ENCODE results near the gene CSRNP3.

The CSRNP3 gene, protein sequence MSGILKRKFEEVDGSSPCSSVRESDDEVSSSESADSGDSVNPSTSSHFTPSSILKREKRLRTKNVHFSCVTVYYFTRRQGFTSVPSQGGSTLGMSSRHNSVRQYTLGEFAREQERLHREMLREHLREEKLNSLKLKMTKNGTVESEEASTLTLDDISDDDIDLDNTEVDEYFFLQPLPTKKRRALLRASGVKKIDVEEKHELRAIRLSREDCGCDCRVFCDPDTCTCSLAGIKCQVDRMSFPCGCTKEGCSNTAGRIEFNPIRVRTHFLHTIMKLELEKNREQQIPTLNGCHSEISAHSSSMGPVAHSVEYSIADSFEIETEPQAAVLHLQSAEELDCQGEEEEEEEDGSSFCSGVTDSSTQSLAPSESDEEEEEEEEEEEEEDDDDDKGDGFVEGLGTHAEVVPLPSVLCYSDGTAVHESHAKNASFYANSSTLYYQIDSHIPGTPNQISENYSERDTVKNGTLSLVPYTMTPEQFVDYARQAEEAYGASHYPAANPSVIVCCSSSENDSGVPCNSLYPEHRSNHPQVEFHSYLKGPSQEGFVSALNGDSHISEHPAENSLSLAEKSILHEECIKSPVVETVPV

DNA sequence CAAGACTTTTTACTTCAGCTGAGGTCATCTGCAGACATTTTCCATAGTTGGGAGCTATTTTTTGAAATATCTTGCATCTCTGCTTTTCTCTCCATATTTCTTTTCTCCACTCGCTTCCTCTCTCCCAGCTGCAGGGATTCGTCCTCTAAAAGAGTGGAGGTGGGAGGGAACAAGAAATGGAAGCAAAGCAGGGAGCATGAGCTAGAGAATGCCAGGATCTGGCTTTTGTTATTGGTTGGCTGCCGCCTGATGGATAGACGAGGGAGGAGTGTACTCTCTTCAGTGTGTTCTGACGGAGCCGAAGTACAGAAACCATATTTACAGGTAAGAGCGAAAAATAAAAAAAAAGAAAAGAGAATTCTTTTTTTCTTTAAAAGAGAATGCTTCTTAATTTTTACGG, at the start of gene CSRNP3:
CSRNP3 (plus strand) TSS at position 282 of the 400 bp plus-strand sequence. CDS start 125,368 bp downstream, outside the sequence.
- Histone ChIP-seq H3K36me3 (ENCODE audit: control insufficient read depth in 2 of 2, insufficient read depth in 1 of 2, low read length in 2 of 2) (no peaks in the 10 kb centered on the region), H3K9me3 (ENCODE audit: control insufficient read depth, insufficient read depth, low read depth, low read length) (no peaks in the 10 kb centered on the region), H3K27ac (ENCODE audit: extremely low read depth, low read depth, low read length) (peak within 1 kb of the TSS; percentile 17; the same call in 1 of the 2 replicates), H3K4me3 (ENCODE audit: low read depth, low read length) (peak within 1 kb of the TSS; percentile 54), H3K4me1 (ENCODE audit: control insufficient read depth, insufficient read depth, low read length) (peaks cover 5% of the 10 kb centered on the region)
- CTCF ChIA-PET, result interaction anchor here (0.7 kb wide), 2 partner anchors 66 to 264 kb away, joined by 3 read pairs; no protein-coding TSS in a partner anchor
- POLR2A ChIA-PET, result interaction anchor here (1.1 kb wide), 1 partner anchor 103 kb away, joined by 4 read pairs; no protein-coding TSS in a partner anchor
- TF ChIP-seq ZNF169 (tag by site-specific recombination; IDR thresholded peaks at IDR 0.05), result no peak
- no peak for TF ChIP-seq GLI4 (tag by site-specific recombination; IDR thresholded peaks at IDR 0.05)
- no peak for TF ChIP-seq SP7 (tag by site-specific recombination; IDR thresholded peaks at IDR 0.05)
- TF ChIP-seq ZBTB8A (tag by site-specific recombination; IDR thresholded peaks at IDR 0.05), result no peak
- TF ChIP-seq ZNF341 (tag by site-specific recombination; IDR thresholded peaks at IDR 0.05; ENCODE audit: low read depth), result peak; percentile 94
- peak; percentile 91 for TF ChIP-seq ZNF366 (tag by site-specific recombination; conservative IDR thresholded peaks at IDR 0.05)
- TF ChIP-seq ZNF239 (tag by site-specific recombination; IDR thresholded peaks at IDR 0.05), result no peak
- no peak for TF ChIP-seq ZNF544 (tag by site-specific recombination; IDR thresholded peaks at IDR 0.05)
- TF ChIP-seq, protein P1, sequence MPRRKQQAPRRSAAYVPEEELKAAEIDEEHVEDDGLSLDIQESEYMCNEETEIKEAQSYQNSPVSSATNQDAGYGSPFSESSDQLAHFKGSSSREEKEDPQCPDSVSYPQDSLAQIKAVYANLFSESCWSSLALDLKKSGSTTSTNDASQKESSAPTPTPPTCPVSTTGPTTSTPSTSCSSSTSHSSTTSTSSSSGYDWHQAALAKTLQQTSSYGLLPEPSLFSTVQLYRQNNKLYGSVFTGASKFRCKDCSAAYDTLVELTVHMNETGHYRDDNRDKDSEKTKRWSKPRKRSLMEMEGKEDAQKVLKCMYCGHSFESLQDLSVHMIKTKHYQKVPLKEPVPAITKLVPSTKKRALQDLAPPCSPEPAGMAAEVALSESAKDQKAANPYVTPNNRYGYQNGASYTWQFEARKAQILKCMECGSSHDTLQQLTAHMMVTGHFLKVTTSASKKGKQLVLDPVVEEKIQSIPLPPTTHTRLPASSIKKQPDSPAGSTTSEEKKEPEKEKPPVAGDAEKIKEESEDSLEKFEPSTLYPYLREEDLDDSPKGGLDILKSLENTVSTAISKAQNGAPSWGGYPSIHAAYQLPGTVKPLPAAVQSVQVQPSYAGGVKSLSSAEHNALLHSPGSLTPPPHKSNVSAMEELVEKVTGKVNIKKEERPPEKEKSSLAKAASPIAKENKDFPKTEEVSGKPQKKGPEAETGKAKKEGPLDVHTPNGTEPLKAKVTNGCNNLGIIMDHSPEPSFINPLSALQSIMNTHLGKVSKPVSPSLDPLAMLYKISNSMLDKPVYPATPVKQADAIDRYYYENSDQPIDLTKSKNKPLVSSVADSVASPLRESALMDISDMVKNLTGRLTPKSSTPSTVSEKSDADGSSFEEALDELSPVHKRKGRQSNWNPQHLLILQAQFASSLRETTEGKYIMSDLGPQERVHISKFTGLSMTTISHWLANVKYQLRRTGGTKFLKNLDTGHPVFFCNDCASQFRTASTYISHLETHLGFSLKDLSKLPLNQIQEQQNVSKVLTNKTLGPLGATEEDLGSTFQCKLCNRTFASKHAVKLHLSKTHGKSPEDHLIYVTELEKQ (tag by site-specific recombination; IDR thresholded peaks at IDR 0.05; ENCODE audit: borderline replicate concordance), result no peak
- TF ChIP-seq, protein P2, sequence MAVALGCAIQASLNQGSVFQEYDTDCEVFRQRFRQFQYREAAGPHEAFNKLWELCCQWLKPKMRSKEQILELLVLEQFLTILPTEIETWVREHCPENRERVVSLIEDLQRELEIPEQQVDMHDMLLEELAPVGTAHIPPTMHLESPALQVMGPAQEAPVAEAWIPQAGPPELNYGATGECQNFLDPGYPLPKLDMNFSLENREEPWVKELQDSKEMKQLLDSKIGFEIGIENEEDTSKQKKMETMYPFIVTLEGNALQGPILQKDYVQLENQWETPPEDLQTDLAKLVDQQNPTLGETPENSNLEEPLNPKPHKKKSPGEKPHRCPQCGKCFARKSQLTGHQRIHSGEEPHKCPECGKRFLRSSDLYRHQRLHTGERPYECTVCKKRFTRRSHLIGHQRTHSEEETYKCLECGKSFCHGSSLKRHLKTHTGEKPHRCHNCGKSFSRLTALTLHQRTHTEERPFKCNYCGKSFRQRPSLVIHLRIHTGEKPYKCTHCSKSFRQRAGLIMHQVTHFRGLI (tag by site-specific recombination; IDR thresholded peaks at IDR 0.05), result no peak
- no peak for TF ChIP-seq KLF7 (tag by site-specific recombination; IDR thresholded peaks at IDR 0.05; ENCODE audit: borderline replicate concordance)
- peak; percentile 71 for TF ChIP-seq SP2 (tag by site-specific recombination; IDR thresholded peaks at IDR 0.05)
- TF ChIP-seq ZNF157 (tag by site-specific recombination; IDR thresholded peaks at IDR 0.05), result no peak
- TF ChIP-seq, protein P3, sequence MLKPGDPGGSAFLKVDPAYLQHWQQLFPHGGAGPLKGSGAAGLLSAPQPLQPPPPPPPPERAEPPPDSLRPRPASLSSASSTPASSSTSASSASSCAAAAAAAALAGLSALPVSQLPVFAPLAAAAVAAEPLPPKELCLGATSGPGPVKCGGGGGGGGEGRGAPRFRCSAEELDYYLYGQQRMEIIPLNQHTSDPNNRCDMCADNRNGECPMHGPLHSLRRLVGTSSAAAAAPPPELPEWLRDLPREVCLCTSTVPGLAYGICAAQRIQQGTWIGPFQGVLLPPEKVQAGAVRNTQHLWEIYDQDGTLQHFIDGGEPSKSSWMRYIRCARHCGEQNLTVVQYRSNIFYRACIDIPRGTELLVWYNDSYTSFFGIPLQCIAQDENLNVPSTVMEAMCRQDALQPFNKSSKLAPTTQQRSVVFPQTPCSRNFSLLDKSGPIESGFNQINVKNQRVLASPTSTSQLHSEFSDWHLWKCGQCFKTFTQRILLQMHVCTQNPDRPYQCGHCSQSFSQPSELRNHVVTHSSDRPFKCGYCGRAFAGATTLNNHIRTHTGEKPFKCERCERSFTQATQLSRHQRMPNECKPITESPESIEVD (tag by site-specific recombination; IDR thresholded peaks at IDR 0.05), result no peak
- TF ChIP-seq ZNF670 (tag by site-specific recombination; IDR thresholded peaks at IDR 0.05; ENCODE audit: low read depth), result no peak
- peak; percentile 78 for TF ChIP-seq IKZF3 (tag by site-specific recombination; IDR thresholded peaks at IDR 0.05)
- TF ChIP-seq ZNF174 (tag by site-specific recombination; IDR thresholded peaks at IDR 0.05), result no peak
- TF ChIP-seq YY2 (tag by site-specific recombination; IDR thresholded peaks at IDR 0.05), result no peak
- no peak for TF ChIP-seq ZNF548 (tag by site-specific recombination; IDR thresholded peaks at IDR 0.05)
- TF ChIP-seq KLF16 (tag by site-specific recombination; IDR thresholded peaks at IDR 0.05), result no peak
- no peak for TF ChIP-seq ZNF10 (tag by site-specific recombination; IDR thresholded peaks at IDR 0.05)
- no peak for TF ChIP-seq ZNF658 (tag by site-specific recombination; IDR thresholded peaks at IDR 0.05)
- TF ChIP-seq, protein P4, sequence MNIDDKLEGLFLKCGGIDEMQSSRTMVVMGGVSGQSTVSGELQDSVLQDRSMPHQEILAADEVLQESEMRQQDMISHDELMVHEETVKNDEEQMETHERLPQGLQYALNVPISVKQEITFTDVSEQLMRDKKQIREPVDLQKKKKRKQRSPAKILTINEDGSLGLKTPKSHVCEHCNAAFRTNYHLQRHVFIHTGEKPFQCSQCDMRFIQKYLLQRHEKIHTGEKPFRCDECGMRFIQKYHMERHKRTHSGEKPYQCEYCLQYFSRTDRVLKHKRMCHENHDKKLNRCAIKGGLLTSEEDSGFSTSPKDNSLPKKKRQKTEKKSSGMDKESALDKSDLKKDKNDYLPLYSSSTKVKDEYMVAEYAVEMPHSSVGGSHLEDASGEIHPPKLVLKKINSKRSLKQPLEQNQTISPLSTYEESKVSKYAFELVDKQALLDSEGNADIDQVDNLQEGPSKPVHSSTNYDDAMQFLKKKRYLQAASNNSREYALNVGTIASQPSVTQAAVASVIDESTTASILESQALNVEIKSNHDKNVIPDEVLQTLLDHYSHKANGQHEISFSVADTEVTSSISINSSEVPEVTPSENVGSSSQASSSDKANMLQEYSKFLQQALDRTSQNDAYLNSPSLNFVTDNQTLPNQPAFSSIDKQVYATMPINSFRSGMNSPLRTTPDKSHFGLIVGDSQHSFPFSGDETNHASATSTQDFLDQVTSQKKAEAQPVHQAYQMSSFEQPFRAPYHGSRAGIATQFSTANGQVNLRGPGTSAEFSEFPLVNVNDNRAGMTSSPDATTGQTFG (tag by site-specific recombination; IDR thresholded peaks at IDR 0.05; ENCODE audit: borderline replicate concordance), result no peak
- no peak for TF ChIP-seq ZNF626 (tag by site-specific recombination; IDR thresholded peaks at IDR 0.05)
- TF ChIP-seq ZNF585B (tag by site-specific recombination; IDR thresholded peaks at IDR 0.05), result no peak
- TF ChIP-seq OVOL3 (tag by site-specific recombination; IDR thresholded peaks at IDR 0.05), result no peak
- TF ChIP-seq ZNF311 (tag by site-specific recombination; IDR thresholded peaks at IDR 0.05; ENCODE audit: borderline replicate concordance), result no peak
- TF ChIP-seq ZNF596 (tag by site-specific recombination; IDR thresholded peaks at IDR 0.05), result no peak
- TF ChIP-seq YY1 (tag by site-specific recombination; IDR thresholded peaks at IDR 0.05), result no peak
